BJ (cell line): ENCODE measurements around the gene SMTNL2. TPM values are rescaled to one million over a fixed set of nuclear protein-coding genes. Genes with fewer than 3 reads are reported as not detected.

Source experiments
- CTCF ChIA-PET: fragments of 350-600 bp; formaldehyde crosslinking; extraction: SDS; loops from one replicate; lab custom pipeline; 2021; ENCODE audit warnings: antibody characterized with exemption, inconsistent platforms; lab: Yijun Ruan, JAX
- POLR2A ChIA-PET: fragments of 300-600 bp; sonication (Branson Sonifier 250); formaldehyde crosslinking; extraction: SDS; loops from one replicate; lab custom pipeline; 2021; ENCODE audit warnings: antibody characterized with exemption; lab: Charles Lee
- DNase-seq: peaks from one replicate; pipeline ENCODE4 v3.0.0-alpha.2; 2011; ENCODE audit warnings: low read depth
- H3K27me3 ChIP-seq: 2 replicates; pipeline ENCODE4 v1.6.0; 2011; ENCODE audit warnings: low read length; ENCODE audit not compliant: control insufficient read depth, insufficient read depth
- H3K36me3 ChIP-seq: 2 replicates; pipeline ENCODE4 v1.5.1; 2011; ENCODE audit warnings: low read length; ENCODE audit not compliant: control insufficient read depth, insufficient read depth
- H3K4me3 ChIP-seq: 2 replicates; pipeline ENCODE4 v1.5.1; 2011; ENCODE audit warnings: low read depth, mild to moderate bottlenecking, control low read depth, low read length
- polyA plus RNA-seq: library from polyadenylated mRNA; depleted of rRNA; stranded (reverse); fragments of >200 nt; gene quantifications from 2 replicates; pipeline ENCODE4 v1.2.3, GENCODE V29; 2011
- TF ChIP-seq, protein P1 (sequence below): IDR thresholded peaks from 2 replicates; pipeline ENCODE4 v1.5.1; 2011; ENCODE audit warnings: low read depth, mild to moderate bottlenecking, control low read depth, inconsistent platforms, low read length, moderate library complexity; ENCODE audit not compliant: insufficient read depth

Gene SMTNL2
- polyA plus RNA-seq, 1 experiment = not detected

DNA sequence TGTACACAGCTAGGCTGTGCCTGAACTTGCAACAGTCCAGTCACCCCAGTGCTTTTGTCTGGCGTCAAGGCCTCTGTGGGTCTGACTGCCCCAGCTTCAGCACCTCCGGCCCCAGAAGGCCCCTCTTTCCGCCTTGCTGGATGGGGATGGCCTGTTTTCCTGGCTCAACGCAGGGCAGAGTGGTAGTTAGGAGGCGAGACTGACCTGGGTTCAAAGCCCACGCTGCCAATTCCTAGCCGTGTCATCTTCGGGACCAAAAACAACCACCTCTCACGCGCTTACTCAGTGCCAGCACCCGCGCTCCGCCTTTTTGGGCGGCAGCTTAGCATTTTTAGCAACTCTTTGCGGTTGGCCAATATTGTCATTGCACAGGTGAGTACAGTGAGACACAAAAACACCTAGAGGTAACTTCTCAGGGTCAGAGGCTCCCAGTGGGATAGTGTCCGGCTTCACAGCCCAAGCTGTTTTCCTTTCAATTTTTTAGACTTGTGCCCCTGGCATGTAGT, 33.7 kb upstream of the SMTNL2 start:
- Histone ChIP-seq H3K4me3 (no peak overlapping the region), H3K36me3 (peaks cover 43% of the 10 kb centered on the region), H3K27me3 (no peaks in the 10 kb centered on the region)
- ChIA-PET POLR2A (no interaction called here), CTCF (interaction anchor here (1.2 to 3.8 kb wide), 5 partner anchors 13 to 130 kb away, joined by 3 to 15 read pairs (median 4); no protein-coding TSS in a partner anchor)
- no peak for DNase-seq
- TF ChIP-seq, protein P1, sequence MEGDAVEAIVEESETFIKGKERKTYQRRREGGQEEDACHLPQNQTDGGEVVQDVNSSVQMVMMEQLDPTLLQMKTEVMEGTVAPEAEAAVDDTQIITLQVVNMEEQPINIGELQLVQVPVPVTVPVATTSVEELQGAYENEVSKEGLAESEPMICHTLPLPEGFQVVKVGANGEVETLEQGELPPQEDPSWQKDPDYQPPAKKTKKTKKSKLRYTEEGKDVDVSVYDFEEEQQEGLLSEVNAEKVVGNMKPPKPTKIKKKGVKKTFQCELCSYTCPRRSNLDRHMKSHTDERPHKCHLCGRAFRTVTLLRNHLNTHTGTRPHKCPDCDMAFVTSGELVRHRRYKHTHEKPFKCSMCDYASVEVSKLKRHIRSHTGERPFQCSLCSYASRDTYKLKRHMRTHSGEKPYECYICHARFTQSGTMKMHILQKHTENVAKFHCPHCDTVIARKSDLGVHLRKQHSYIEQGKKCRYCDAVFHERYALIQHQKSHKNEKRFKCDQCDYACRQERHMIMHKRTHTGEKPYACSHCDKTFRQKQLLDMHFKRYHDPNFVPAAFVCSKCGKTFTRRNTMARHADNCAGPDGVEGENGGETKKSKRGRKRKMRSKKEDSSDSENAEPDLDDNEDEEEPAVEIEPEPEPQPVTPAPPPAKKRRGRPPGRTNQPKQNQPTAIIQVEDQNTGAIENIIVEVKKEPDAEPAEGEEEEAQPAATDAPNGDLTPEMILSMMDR = no peak

DNA sequence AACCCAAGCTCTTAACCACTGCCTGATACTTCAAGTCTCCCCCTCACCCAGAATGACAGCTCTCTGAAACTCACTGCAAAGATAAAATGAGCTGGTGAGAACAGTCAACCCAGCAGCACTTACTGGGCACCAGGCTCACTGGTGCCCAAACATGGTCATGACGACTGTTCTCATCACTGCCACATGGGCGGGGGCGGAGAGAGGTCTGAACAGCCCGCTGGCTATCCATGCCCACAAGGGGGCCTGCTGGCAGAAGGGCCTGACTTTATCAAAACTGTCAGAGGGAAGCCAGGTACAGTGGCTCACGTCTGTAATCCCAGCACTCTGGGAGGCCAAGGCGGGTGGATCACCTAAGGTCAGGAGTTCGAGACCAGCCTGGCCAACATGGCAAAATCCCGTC, 33.2 kb upstream of the SMTNL2 start:
- POLR2A ChIA-PET = no interaction called here
- no peak for DNase-seq
- peaks cover 41% of the 10 kb centered on the region for H3K36me3 ChIP-seq
- CTCF ChIA-PET = interaction anchor here (1.4 to 3.8 kb wide), 2 partner anchors 16 to 24 kb away, joined by 3 to 15 read pairs; no protein-coding TSS in a partner anchor
- TF ChIP-seq, protein P1 = no peak
- H3K4me3 ChIP-seq = no peak overlapping the region
- H3K27me3 ChIP-seq = no peaks in the 10 kb centered on the region

DNA sequence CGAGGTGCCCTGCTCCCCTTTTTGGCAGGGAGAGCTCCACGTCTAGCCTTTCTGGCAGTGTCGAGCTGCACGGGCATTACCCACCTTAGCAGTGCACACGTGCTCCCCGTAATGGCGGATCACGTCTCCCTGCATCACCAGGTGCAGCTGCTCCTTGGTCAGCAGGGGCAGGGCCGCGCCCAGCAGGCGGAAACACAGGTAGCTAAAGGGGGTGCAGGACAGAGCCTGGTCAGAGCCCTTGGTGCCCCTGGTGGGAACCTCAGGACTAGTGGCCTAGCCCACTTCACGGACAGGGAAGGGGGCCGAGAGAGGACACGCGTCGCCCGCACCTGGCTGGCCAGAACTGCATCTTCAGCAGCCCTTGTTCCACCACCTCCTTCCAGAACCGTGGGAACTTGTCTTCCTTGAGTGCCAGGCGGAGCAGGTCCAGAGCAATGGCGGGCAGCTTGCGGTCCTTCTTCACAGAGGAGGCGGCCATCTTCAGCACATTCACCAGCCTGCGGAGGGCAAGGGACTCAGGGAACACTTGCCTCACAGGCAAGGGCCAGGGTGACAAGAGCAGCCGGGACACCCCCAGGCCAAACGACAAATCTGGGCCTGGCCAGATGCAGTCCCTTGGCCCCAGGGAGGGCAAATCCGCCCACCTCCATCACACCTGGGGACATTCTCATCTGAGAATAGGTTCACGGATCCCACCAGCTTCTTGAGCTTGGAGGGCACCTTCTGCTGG, 32.4 kb upstream of the SMTNL2 start:
- TF ChIP-seq, protein P1 = no peak
- Histone ChIP-seq H3K4me3 (no peak overlapping the region), H3K36me3 (peaks cover 38% of the 10 kb centered on the region), H3K27me3 (no peaks in the 10 kb centered on the region)
- DNase-seq = no peak
- ChIA-PET CTCF (interaction anchor here (0.5 to 3.8 kb wide), 4 partner anchors 15 to 481 kb away, joined by 3 to 15 read pairs (median 3); no protein-coding TSS in a partner anchor), POLR2A (no interaction called here)

DNA sequence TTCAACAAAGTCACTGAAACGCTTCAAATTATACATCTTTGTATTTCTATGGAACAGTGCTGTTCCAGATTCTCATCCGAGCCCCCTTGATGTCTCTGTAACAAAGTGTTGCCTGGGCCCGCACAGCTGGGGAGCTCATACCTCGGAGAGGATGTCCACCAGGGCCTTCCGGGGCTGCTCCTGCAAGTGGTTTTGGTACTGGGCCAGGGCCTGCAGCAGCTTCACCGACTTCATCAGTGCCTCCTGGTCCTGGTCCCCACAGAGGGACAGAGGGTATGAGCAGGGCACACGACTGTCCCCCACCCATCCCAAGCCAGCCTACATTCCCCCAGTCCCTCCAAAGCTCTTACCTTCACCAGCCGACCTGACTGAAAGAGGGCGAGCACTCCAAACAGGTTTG, 30.7 kb upstream of the SMTNL2 start:
- ChIA-PET POLR2A (no interaction called here), CTCF (interaction anchor here (1.2 to 3.8 kb wide), 4 partner anchors 11 to 73 kb away, joined by 3 to 15 read pairs (median 4); no protein-coding TSS in a partner anchor)
- Histone ChIP-seq H3K27me3 (no peaks in the 10 kb centered on the region), H3K36me3 (peaks cover 25% of the 10 kb centered on the region), H3K4me3 (peak overlapping the region; percentile 99)
- no peak for DNase-seq
- TF ChIP-seq, protein P1 = no peak

DNA sequence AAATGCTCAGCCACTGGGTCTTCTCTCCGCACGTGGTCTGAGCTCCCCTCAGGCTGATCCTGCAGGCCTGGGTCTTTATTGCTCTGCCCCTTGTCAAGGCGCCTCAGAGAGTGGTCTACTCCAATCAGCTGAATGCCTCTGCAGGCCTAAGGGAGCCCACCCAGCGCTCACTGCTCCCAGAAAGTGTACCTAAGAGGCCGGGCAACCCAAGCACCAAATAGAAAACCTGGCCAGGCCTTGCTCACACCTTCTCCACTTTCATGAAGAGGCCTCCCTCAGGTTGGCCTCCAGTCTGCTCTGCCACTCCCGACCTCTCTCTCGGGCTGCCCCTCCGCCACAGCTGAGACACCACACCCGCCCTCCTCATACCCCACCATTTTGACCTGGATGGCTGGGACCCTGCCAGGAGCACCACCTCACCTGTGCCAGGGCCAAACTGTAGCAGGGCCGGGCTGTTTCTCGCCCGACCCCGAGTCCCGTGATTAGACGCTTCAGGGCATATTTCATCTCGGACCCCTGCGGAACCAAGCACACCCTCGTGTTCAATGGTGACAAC, 29.8 kb upstream of the SMTNL2 start:
- Histone ChIP-seq H3K4me3 (peak overlapping the region; percentile 99), H3K27me3 (no peaks in the 10 kb centered on the region), H3K36me3 (peaks cover 19% of the 10 kb centered on the region)
- TF ChIP-seq, protein P1 = no peak
- ChIA-PET CTCF (interaction anchor here (1.2 to 3.8 kb wide), 3 partner anchors 12 to 72 kb away, joined by 4 to 15 read pairs (median 5); no protein-coding TSS in a partner anchor), POLR2A (no interaction called here)
- no peak for DNase-seq
